GM12878 (cell line): ENCODE data around the gene PSMD12. TPM values are rescaled to one million over a fixed set of nuclear protein-coding genes. Genes with fewer than 3 reads are reported as not detected.

ENCODE experiments used
- ASH2L ChIP-seq: fragments of 300-600, 200-600 bp; sonication (generic); IDR thresholded peaks from 2 replicates; pipeline ENCODE4 v1.6.1; 2017; ENCODE audit warnings: low read depth, mild to moderate bottlenecking, borderline replicate concordance
- CBX3 ChIP-seq: fragments of 200-600 bp; sonication (generic); IDR thresholded peaks from 2 replicates; pipeline ENCODE4 v1.6.1; 2016; ENCODE audit warnings: low read depth, borderline replicate concordance
- KAT2A ChIP-seq: conservative IDR thresholded peaks from 2 replicates; pipeline ENCODE4 v1.6.1; 2011; ENCODE audit warnings: low read depth, low read length; ENCODE audit not compliant: control insufficient read depth
- LARP7 ChIP-seq: fragments of 450-650 bp; IDR thresholded peaks from 2 replicates; pipeline ENCODE4 v1.6.1; 2017; ENCODE audit warnings: mild to moderate bottlenecking
- MLLT1 ChIP-seq: fragments of 450-650 bp; IDR thresholded peaks from 2 replicates; pipeline ENCODE4 v1.6.1; 2016; ENCODE audit warnings: mild to moderate bottlenecking
- MTA3 ChIP-seq: IDR thresholded peaks from 2 replicates; pipeline ENCODE4 v1.6.1; 2012; ENCODE audit warnings: low read length, inconsistent platforms, borderline replicate concordance
- NRF1 ChIP-seq: conservative IDR thresholded peaks from 2 replicates; pipeline ENCODE4 v1.6.1; 2011; ENCODE audit warnings: mild to moderate bottlenecking, low read depth, low read length, improper control_type of control experiment
- PML ChIP-seq: IDR thresholded peaks from 2 replicates; pipeline ENCODE4 v1.6.1; 2012; ENCODE audit warnings: low read length, inconsistent platforms
- PRDM15 ChIP-seq: fragments of 450-650 bp; formaldehyde crosslinking; IDR thresholded peaks from 2 replicates; pipeline ENCODE4 v1.4.0; 2020; ENCODE audit warnings: mild to moderate bottlenecking, moderate library complexity
- RAD51 ChIP-seq: fragments of 450-650 bp; IDR thresholded peaks from 2 replicates; pipeline ENCODE4 v1.6.1; 2016; ENCODE audit warnings: moderate library complexity, mild to moderate bottlenecking, inconsistent platforms
- RB1 ChIP-seq: fragments of 450-650 bp; formaldehyde crosslinking; IDR thresholded peaks from 2 replicates; pipeline ENCODE4 v1.6.1; 2017; ENCODE audit warnings: mild to moderate bottlenecking, borderline replicate concordance
- SIX5 ChIP-seq: IDR thresholded peaks from 2 replicates; pipeline ENCODE4 v1.6.1; 2011; ENCODE audit warnings: mild to moderate bottlenecking, low read depth, low read length, moderate library complexity; ENCODE audit not compliant: severe bottlenecking
- SKIL ChIP-seq: fragments of 450-650 bp; IDR thresholded peaks from 2 replicates; pipeline ENCODE4 v1.6.1; 2017; ENCODE audit warnings: mild to moderate bottlenecking, low read depth, inconsistent platforms; ENCODE audit not compliant: poor library complexity, severe bottlenecking
- SMARCA5 ChIP-seq: fragments of 450-650 bp; IDR thresholded peaks from 2 replicates; pipeline ENCODE4 v1.6.1; 2017; ENCODE audit warnings: mild to moderate bottlenecking
- SPI1 ChIP-seq: IDR thresholded peaks from 2 replicates; pipeline ENCODE4 v1.6.1; 2011; ENCODE audit warnings: low read depth, mild to moderate bottlenecking, low read length, moderate library complexity, borderline replicate concordance; ENCODE audit not compliant: insufficient read depth
- TCF12 ChIP-seq: IDR thresholded peaks from 2 replicates; pipeline ENCODE4 v1.6.1; 2011; ENCODE audit warnings: low read depth, mild to moderate bottlenecking, low read length
- TCF3 ChIP-seq: IDR thresholded peaks from 2 replicates; pipeline ENCODE4 v1.6.1; 2012; ENCODE audit warnings: low read depth, mild to moderate bottlenecking, low read length, borderline replicate concordance; ENCODE audit not compliant: insufficient read depth
- ZBTB11 ChIP-seq: fragments of 450-650 bp; formaldehyde crosslinking; IDR thresholded peaks from 2 replicates; pipeline ENCODE4 v1.5.0; 2022; ENCODE audit warnings: mild to moderate bottlenecking, missing genetic modification characterization
- ZZZ3 ChIP-seq: IDR thresholded peaks from 2 replicates; pipeline ENCODE4 v1.6.1; 2011; ENCODE audit warnings: low read depth; ENCODE audit not compliant: control insufficient read depth, insufficient read length
- polyA plus RNA-seq, 11 experiments: library from polyadenylated mRNA; depleted of rRNA in 4 of 11; unstranded in 6 of 11; stranded (reverse) in 5 of 11; fragments of >200 nt; fragmentation: Nextera tagmentation in 4 of 11; fragmentation: Illumina TruSeq in 1 of 11; extraction: Ambion mirVana in 4 of 11; extraction: Trizol in 1 of 11; gene quantifications; 1 replicate in 1 of 11; 2 replicates in 10 of 11; pipeline versions ENCODE4 v1.2.1 to v1.2.3, GENCODE V29; 2011 to 2016; ENCODE audit warnings: inconsistent platforms in 2 of 11, missing spikeins in 2 of 11, low read depth in 1 of 11
- total RNA-seq, 4 experiments: library from RNA; depleted of rRNA in 3 of 4; stranded (reverse); fragments of >200 nt in 3 of 4; fragmentation: Illumina TruSeq in 1 of 4; extraction: Trizol in 1 of 4; gene quantifications; 2 replicates each; pipeline versions ENCODE4 v1.2.1 to v1.2.3, GENCODE V29; 2013 to 2021

The PSMD12 gene
- total and polyA plus RNA-seq, 10 of the 15 experiments (the other 5 are each of a cell fraction or from before 2014, with no cell fraction given): 19.8 to 149 (median 47.5) TPM

GRCh38 chr17:67390646-67391361 lies 24.4 kb upstream of the PSMD12 start (continued):
- TF ChIP-seq SPI1 (peak; percentile 39), TCF12 (no peak), SKIL (peak; percentile 96), MLLT1 (peak; percentile 61), NRF1 (no peak), PML (peak; percentile 81; the same call in 1 of the 2 replicates), RAD51 (no peak), SIX5 (no peak), TCF3 (no peak), LARP7 (no peak), ZZZ3 (no peak), MTA3 (no peak), RB1 (no peak), CBX3 (no peak), KAT2A (no peak), SMARCA5 (no peak), PRDM15 (CRISPR knock-in tag) (no peak), ZBTB11 (CRISPR knock-in tag) (no peak), ASH2L (no peak)
